Measurements from ENCODE around the gene TTF2. TPM values are rescaled to one million over a fixed set of nuclear protein-coding genes. Genes with fewer than 3 reads are reported as not detected.

TTF2 gene
- total and polyA plus RNA-seq, 9 of the 15 experiments (the other 6 are each of a cell fraction or from before 2014, with no cell fraction given): 9.4 to 71.1 (median 42.1) TPM

DNA sequence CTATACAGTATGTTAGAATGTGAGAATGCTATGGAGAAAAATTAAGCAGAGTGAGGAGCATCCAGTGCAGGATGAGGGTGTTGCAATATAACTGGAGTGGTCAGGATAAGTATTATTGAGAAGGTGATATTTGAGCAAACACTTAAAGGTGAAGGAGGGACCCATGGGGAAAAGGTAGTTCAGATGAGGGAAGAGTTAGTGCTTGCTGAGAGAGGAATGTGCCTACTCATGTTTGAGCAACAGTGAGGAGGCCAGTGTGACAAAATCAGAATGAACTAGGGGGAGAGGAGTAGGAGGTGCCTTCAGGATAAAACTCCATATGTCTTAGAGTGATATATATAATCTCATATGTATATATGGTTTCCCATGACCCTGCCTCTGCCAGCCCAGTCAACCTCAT lies 67.7 kb downstream of the TTF2 start (continued):
- no peak for TF ChIP-seq ZNF407 (IDR thresholded peaks at IDR 0.05; ENCODE audit: low read depth)
- TF ChIP-seq RCOR1 (IDR thresholded peaks at IDR 0.05; ENCODE audit: borderline replicate concordance in 1 of 2, low read depth in 2 of 2, low read length in 2 of 2): peak in 1 of 2 experiments; percentile 55; a peak in 1 of 4 replicates
- TF ChIP-seq PRDM10 (IDR thresholded peaks at IDR 0.05; ENCODE audit: partially characterized antibody): peak; percentile 29
- TF ChIP-seq U2AF1 (optimal IDR thresholded peaks at IDR 0.05; ENCODE audit: low read depth, low read length): no peak
- TF ChIP-seq SMARCA4 (IDR thresholded peaks at IDR 0.05): peak; percentile 61; the same call in 1 of the 2 replicates
- peak; percentile 28 to 59; a peak in 2 of 4 replicates for TF ChIP-seq KDM1A (IDR thresholded peaks at IDR 0.05)
- TF ChIP-seq DPF2 (IDR thresholded peaks at IDR 0.05): peak; percentile 59
- no peak for TF ChIP-seq ZC3H8 (IDR thresholded peaks at IDR 0.05)
- TF ChIP-seq BCOR (IDR thresholded peaks at IDR 0.05): no peak
- TF ChIP-seq TEAD4 (IDR thresholded peaks at IDR 0.05; ENCODE audit: low read length): peak; percentile 48
- TF ChIP-seq TEAD4 (CRISPR knock-in tag; IDR thresholded peaks at IDR 0.05; ENCODE audit: borderline replicate concordance): no peak
- no peak for TF ChIP-seq EGR1 (conservative IDR thresholded peaks at IDR 0.05)
- no peak for TF ChIP-seq ESRRB (CRISPR knock-in tag; IDR thresholded peaks at IDR 0.05; ENCODE audit: borderline replicate concordance)
- no peak for TF ChIP-seq XRCC3 (IDR thresholded peaks at IDR 0.05)
- peak; percentile 76 for TF ChIP-seq ZNF316 (IDR thresholded peaks at IDR 0.05)
- TF ChIP-seq, protein P1, sequence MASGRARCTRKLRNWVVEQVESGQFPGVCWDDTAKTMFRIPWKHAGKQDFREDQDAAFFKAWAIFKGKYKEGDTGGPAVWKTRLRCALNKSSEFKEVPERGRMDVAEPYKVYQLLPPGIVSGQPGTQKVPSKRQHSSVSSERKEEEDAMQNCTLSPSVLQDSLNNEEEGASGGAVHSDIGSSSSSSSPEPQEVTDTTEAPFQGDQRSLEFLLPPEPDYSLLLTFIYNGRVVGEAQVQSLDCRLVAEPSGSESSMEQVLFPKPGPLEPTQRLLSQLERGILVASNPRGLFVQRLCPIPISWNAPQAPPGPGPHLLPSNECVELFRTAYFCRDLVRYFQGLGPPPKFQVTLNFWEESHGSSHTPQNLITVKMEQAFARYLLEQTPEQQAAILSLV (tag; IDR thresholded peaks at IDR 0.05): 0 out of 2 replicates have a peak, but pooled peaks have one; percentile 42
- peak; percentile 58; the same call in 1 of the 2 replicates for TF ChIP-seq MAFK (IDR thresholded peaks at IDR 0.05; ENCODE audit: low read length)
- TF ChIP-seq BACH1 (tag; IDR thresholded peaks at IDR 0.05): 0 out of 2 replicates have a peak, but pooled peaks have one; percentile 56
- peak; percentile 69 for TF ChIP-seq CBFA2T3 (IDR thresholded peaks at IDR 0.05)

All from K562 (cell line).